Skin epidermis (tissue), 12 donors: ENCODE results near the gene PPP1R11.

Experiments
- H3K27ac ChIP-seq, 21 experiments: fragments of 200-600 bp; sonication (generic) in 11 of 21; one replicate each; pipeline ENCODE4 v1.5.0; 2020; ENCODE audit warnings: mild to moderate bottlenecking in 3 of 21, inconsistent platforms in 2 of 21, moderate library complexity in 2 of 21
- H3K4me3 ChIP-seq, 7 experiments: fragments of 200-600 bp; sonication (generic) in 2 of 7; one replicate each; pipeline ENCODE4 v1.5.0; 2020; ENCODE audit warnings: inconsistent platforms in 2 of 7, mild to moderate bottlenecking in 2 of 7, moderate library complexity in 1 of 7

The PPP1R11 gene

DNA sequence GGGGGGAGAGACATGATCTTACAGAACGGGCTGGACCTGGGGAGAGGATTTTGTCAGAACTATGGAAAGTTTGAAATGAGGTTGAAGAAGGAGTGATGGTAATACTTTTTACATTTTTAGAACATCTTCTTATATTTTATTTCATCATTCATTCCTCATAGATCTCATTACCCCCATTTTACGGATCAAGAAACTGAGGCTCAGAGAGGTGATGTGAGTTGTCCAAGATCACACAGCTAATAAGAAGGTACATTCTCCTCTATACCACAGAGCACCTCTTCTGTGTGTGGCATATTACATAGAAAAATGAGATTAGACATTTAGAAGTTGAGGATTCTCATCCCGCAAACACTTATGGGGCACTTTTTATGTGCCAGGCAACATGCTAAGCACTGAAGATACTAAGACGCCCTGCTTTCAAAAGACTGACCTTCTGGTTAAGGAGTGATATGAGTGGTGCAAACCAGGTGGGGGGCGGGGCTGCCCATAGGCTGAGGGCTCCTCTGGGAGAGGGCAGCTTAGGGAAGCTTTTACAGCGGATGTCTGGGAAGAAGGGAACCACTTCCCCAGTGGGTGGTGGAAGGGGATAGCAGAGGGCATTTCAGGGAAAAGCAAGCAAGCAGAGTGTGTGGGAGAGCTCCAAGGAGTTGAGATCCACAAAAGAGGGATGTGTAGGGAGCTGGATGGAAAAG is 26.0 kb downstream of the PPP1R11 start:
- Histone ChIP-seq H3K4me3 (no peak overlapping the region), H3K27ac (no peak overlapping the region)

DNA sequence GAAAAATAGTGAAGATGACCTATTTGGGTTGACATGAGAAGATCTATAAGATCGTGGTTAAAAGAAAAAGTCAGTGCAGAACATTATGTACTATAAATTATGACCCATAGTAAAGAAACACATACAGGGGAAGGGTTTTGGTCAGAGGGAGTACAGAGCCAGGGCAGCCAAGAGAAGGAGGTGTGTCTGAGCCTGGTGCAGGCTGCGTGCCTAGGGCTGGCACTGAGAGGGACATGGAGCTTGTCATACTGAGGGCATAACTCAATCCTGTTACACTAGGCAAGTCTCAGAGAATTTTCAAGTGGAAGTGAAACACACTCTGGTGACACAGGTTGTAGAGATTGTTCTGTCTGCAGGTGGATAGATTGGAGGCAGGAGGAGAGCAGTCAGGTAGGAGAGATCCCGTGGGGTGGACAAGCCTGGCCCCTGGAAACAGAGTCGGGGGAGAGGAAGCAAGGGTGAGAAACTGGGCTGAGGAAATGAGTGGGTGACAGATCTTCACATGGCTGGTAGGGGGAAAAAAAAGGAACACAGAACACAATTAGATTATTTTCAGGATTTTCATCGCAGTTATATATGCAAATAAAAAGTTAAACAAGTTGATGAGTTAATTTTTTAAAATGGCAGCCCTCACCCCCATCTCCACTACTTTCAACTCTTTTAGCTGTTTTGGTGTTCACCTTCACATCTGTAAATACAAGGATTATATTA is 27.1 kb downstream of the PPP1R11 start:
- Histone ChIP-seq H3K4me3 (no peak overlapping the region), H3K27ac (no peak overlapping the region)

DNA sequence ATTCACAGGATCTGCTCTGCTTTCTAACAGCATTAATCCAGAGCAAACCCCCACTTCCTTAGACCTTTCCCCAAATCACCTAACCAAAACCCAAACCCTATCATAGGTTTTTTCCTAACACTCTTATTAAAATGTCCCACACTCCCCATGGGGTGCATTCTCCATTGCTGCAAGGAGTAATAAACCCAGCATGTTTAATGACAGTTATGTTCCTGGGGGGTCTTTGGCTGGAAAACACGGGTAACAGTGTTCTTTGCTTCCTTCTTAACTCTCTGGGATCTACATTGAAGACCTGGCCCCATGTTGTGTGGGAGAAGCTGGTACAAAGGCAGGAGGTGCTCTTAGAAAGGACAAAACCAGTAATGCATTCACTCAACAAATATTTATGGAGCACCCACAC is 29.8 kb downstream of the PPP1R11 start:
- Histone ChIP-seq H3K4me3 (no peak overlapping the region), H3K27ac (no peak overlapping the region)

DNA sequence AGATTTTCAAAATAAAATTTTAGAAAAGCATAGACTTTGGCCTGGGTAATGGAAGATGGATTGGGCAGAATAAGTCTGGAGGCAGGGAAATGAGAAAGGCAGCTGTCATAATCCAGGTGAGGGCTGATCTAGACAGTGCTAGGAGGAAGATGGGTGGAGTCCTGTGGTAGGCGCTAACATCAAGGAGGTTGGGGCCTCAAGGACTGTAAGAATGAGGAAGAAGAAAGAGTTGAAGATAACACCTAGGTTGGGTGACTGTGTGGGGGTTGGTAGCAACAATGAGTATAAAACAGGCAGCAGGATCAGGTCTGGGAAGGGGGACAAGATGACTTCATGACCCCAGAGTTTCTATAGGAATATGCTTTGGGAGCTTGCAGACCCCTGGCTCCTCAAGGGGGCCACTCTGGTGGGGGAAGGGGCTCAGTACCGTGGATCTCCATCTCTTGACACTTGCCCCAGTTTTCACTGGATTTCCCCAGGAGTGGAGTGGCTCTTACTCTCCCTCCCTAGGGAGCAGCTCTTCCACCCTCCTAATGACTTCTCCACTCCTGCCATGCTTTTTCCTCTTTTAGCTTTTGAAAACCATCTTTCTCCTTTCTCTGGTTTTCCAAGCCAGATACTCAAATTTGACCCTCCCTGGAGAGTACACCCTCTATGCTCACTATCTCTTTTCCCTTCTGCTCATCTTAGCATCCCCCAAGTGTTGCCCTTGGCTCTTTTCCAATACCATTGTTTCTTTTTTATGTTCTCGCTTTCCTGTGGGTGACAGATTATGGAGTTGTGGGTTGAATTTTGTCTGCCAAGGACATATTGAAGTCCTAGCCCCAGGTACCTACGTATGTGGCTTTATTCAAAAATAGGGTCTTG is 31.1 kb downstream of the PPP1R11 start:
- Histone ChIP-seq H3K27ac (no peak overlapping the region), H3K4me3 (no peak overlapping the region)

DNA sequence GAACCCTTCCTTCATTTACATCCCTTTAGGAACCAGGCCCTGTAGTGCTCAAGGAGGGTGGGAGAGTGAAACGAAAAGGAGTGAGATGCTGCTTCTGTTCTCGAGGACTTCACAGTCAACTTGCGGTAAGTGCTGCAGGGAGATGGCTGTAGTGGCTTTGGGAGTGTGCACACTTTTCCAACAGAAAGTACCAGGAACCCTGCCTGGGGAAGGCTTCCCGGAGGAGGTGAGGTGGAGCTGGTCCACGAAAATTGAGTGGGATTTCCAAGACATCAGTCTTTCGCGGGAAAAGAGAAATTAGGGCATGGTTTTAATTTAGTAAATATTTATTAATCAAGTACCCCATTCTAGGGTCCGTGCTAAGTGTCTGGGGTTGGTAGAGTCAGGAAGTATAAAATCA is 33.2 kb downstream of the PPP1R11 start:
- no peak overlapping the region for H3K4me3 ChIP-seq
- peak overlapping the region in 7 of 21 experiments; percentile 14 to 70 (median 38) for H3K27ac ChIP-seq

DNA sequence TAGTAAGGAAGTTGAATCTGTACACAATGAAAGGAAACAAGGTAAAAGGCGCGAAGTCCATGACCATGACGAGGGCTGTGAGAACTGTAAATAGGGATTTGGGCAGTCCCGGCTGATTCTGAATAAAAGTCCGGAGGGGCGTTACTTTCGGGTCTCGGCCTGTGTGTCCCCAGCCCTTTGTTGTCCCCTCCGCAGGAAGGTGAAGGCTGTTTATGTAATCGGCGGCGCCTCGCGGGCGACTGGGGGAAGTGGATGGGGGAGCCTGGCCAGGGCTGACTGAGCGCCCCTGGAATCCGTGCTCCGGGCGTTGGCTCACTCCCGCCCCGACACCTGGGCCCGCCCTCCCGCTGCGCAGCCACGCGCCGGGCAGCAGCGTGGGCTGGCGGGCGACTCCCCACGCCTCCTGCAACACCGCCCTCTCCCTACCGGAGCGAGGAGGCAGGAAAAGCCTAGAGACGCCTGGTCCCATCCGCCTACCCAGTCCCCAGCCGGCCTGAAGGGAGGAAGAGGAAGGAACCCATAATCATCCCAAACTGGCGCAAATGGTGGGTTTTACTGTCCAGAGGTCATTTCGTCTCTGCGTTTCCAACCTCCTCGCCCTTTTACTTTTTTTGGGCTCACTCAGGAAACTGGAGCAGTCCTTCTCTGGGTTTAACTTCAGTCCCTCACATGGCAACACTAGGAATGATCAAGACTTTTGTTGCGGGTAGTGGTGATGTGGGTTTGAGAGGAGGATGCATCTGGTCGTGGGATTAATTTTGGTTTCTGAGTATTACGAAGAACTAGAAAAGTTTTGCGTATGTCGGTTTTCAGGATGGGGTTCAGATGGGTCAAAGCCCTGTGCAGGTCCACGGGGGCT is 33.8 kb downstream of the PPP1R11 start:
- peak overlapping the region in 9 of 21 experiments; percentile 11 to 70 (median 38) for H3K27ac ChIP-seq
- peak overlapping the region; percentile 4 to 43 (median 26) for H3K4me3 ChIP-seq

DNA sequence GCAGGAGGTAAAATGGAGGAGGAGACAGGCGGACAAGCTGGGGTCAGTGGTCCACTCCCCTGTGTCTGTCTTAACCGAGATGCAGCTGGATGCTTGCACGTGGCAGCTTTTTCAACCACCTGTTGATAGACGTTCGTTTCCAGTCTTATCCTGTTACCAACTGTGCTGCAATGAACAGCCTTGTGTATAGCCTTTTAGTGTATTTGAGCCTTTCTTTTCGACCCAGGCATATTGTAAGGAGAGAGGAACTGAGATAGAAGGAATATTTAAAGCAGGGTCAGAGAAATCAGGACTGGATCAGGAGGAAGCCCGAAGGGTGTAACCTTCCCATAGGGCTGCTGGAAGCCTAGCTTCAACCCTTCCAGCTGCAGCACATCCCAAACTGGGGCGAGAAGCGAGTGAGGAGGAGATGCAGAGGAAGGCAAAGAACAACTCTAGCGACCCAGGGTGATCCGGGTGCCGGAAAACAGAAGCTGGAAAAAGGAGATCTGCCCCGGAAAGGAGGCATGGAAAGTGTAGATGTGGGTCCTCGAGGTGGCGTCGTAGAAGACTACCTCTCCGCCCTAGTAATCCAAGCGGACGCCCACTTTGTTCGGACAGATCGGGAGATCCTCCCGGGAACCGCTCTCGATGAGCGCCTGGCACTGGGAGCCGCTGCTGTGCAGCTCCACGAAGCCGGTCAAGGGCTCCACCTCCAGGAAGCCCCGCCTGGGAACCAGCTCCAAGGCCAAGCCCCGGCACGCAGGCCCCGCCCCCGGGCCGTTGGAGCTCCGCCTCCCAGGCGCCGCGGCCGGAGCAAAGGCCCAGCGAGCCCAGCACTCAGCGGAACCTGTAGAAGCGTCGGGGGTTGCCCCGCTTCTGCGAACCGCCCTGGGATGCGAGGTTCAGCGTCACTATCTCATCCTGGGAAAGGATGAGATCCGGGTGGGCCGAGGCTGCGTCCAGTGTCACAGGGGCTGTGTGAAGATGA is 34.7 kb downstream of the PPP1R11 start:
- H3K27ac ChIP-seq, result peak overlapping the region in 19 of 21 experiments; percentile 17 to 83 (median 64)

DNA sequence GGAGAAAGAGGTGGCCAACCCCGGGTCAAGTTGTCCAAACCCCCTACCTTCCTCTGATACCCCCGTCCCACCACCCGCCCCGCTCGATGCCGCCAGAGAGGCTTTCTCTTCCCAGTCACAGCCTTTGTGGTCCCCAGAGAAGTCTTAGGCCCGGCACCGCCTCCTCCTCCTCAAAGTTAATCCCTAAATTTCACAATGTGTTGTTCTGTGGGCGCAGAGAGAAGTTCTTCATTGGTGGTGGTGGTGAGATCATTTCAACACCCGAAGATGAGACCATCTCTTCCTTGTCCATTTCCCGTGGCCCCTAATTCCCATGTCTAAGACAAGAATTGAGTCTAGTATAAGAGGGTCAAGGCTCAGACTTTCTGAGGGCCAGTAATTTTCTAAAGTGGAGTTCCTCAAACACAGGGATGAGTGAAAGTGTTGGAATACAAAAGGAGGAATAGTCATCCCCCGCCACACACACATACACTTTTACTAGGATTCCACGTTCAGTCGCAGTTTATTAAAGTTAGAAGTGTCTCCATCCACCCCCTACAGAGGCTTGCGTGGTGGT is 35.5 kb downstream of the PPP1R11 start:
- Histone ChIP-seq H3K27ac (peak overlapping the region in 18 of 21 experiments; percentile 24 to 83 (median 64)), H3K4me3 (peak overlapping the region; percentile 11 to 43 (median 26))

More for the DNA sequence above, 34.7 kb downstream of the PPP1R11 start:
- H3K4me3 ChIP-seq, result peak overlapping the region; percentile 11 to 43 (median 26)

DNA sequence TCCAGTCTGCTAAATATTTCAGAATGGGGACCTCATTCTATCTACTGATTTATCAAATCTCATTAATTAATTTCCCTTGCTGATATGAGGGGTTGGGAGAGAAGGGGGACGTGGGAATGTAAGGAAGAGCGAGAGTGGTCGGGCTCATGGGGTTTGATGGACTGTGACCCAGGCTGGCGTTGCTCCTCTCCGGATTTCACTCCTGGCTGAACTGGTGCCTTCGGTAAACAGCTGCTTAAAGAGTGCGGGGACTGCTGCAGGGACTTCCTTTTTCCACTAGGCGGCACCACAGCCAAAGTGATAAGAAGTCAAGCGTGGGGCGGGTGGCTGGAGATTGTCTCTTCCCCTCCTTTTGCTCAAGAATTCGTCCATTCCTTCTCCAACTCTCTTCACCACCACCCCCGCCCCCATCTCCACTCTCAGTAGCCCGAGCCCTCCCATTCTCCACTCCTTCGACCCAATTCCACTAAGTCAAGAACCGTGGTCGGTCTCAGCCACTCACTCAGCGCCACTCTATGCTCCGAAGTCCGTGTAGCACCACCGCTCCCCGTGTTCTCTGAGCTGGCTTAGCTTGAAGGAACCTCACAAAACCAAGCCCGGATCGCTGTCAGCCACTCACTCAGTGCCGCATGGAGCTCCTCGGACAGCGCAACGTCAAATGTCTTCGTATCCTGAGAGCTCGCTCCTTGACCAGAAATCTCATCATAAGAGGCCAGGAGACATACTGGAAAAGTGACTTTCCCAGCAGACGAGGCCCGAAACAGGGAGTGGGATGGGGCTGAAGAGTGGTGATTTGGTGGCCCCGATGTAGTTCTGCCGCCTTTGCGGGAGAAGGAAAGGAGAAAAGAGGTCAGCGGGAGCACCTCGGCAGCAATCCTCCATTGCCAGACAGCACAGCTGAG is 36.2 kb downstream of the PPP1R11 start:
- peak overlapping the region in 6 of 7 experiments; percentile 18 to 43 (median 26) for H3K4me3 ChIP-seq
- peak overlapping the region in 10 of 21 experiments; percentile 31 to 83 (median 68) for H3K27ac ChIP-seq

DNA sequence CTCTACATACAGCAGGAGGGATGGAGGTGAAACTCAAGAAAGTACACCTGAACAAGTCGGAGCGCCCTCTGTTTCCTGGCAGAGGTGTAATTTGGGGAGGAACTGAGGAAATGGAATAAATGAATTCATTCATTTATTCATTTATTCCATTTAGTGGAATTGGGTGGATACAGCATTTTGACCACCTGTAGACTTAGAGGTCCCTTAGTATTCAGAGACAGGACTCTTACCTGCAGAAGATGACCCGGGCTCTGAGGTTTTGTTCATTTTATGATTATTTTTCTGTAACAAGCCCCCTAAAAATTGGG is 36.8 kb downstream of the PPP1R11 start:
- H3K4me3 ChIP-seq, result peak overlapping the region in 3 of 7 experiments; percentile 18 to 43 (median 27)
- peak overlapping the region in 2 of 21 experiments; percentile 1 to 62 for H3K27ac ChIP-seq

DNA sequence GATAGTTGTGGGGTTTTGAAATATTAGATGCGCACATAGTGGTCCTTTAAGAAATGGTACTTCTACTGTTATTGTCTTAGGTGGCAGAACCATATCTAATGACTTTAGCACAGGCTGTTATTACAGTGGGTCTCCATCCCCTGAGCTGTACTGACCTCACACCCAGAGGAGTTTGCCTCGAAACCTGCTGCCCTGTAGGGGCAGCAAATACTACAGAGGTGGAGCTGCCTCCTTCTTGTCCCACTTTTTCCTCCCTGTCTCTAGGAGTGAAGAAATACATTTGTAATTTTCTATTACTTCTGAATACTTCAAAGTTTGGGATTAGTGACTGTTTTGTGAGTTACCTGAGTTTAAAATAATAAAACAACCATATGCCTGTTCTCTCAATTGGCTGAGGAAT is 37.7 kb downstream of the PPP1R11 start:
- Histone ChIP-seq H3K4me3 (no peak overlapping the region), H3K27ac (no peak overlapping the region)

DNA sequence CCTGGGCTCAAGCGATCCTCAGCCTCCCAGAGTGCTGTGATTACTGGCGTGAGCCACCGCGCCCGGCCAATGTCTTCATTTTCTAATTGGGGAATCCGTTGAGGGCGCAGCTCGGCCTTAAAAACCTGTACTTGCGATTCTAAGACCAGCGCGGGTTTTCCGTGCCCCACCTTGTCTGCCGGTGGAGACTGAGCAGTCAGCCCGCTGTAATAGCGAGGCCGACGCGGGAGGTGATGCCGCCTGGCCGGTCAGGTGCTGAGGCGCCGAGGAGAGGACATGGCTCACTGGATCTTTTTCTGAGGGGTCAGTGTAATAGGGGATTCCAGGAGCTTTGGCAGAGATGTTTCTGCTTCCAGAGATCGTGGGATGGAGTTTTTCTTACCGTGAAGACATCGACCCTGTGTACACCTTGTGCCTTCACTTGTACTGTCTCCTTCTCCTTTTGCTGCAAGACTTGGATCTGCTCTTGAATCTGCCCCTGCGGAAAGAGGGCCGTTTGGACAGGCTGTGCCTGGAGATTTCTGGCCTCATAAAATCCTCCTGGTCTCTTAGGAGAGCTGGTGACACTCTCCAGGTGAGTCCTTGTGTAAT is 44.4 kb downstream of the PPP1R11 start:
- H3K27ac ChIP-seq, result no peak overlapping the region
- H3K4me3 ChIP-seq, result no peak overlapping the region

DNA sequence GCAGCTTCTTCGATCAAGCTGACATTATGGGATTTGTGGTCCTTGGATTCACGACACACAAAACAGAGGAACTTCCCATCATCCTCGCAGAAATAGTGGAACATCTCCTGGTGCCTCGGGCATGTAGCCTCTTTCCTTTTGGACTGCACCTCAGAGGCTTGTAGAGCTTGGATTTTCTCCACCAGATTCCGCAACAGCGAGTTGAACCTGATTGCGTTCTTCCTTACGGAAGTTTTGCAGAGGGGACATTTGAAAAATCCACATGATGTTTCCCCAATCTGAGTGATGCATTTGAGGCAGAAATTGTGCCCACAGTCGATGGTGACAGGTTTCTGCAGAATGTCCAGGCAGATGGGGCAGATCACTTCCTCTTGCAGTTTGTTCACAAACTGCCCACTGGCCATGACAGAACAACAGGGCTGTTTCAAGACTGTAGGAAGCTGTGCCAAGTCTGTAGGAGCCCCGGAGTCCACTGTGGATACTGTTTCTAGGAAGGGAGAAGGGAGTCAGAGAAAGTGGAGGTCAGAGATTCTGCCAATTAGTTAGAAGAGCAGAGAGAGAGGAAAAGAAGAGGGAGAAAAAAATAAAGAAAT is 45.5 kb downstream of the PPP1R11 start:
- Histone ChIP-seq H3K4me3 (no peak overlapping the region), H3K27ac (no peak overlapping the region)

DNA sequence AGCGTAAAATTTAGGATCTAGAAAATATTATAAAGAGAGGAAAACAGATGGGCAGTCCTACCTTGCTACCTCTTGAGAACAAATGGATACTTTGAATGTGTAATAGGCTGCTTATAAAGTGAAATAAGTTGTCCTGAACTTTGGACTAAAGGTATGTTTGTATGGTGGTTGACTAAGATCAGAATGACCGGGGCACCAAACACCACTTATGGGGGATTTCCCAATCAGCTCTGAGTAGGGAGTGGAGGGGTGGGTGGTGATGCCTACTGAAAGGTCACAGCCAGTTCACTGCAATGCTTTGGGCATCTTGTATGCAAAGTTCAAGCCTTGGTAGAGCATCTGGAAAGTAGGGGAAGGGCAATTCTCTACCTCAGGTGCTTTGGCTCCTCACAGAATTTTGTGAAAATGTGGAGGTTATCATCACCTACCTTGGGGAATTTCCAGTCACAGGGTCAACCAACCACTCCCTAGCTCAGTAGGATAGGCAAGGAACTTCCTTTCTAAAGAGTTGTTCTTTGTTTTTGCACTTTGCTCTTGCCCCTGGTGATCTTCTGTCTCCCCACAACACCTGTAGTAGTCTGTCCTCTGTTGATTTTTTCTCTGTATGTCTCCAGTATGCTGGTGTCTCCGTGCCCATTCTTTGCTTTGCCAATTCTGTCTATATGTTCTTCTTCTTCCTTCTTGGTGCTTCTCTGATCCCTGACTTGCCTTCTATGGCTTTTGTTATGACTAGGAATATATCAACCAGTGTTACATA is 46.2 kb downstream of the PPP1R11 start, which contains the start of gene TRIM31:
TSS of gene TRIM31 (minus strand) at position 88 of the 757 bp plus-strand sequence. CDS start 285 bp downstream, outside the sequence.
- Histone ChIP-seq H3K4me3 (no peak within 1 kb of the TSS), H3K27ac (no peak within 1 kb of the TSS)

DNA sequence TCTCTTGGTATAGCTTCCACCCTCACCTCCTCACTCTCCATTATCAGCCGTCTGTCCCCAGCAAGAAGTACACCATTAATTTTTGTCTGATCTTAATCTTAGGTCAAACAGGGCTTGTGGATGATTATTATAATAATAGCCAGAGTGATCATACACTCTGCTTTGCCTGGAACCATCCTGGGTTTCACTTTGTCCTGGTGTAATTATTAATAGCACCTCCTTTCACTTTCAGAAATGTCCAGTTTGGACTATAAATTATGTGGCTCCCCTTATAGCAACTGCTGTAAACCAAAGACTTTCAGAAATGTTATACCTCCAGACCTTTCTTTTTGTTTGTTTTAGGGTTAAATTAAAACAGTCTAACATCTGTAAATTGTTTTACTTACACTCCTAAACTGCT is 46.8 kb downstream of the PPP1R11 start:
- H3K4me3 ChIP-seq, result no peak overlapping the region
- H3K27ac ChIP-seq, result no peak overlapping the region
